Pericardium fibroblast (primary cell): ENCODE results near the gene MAGI3. TPM values are rescaled to one million over a fixed set of nuclear protein-coding genes. Genes with fewer than 3 reads are reported as not detected.

Source experiments
- total RNA-seq: library from RNA; depleted of rRNA; stranded (reverse); fragments of >200 nt; gene quantifications from 2 replicates; pipeline ENCODE4 v1.2.3, GENCODE V29; 2015

MAGI3 gene
- 5.8 and 7.1 TPM in 2 replicates for total RNA-seq

DNA sequence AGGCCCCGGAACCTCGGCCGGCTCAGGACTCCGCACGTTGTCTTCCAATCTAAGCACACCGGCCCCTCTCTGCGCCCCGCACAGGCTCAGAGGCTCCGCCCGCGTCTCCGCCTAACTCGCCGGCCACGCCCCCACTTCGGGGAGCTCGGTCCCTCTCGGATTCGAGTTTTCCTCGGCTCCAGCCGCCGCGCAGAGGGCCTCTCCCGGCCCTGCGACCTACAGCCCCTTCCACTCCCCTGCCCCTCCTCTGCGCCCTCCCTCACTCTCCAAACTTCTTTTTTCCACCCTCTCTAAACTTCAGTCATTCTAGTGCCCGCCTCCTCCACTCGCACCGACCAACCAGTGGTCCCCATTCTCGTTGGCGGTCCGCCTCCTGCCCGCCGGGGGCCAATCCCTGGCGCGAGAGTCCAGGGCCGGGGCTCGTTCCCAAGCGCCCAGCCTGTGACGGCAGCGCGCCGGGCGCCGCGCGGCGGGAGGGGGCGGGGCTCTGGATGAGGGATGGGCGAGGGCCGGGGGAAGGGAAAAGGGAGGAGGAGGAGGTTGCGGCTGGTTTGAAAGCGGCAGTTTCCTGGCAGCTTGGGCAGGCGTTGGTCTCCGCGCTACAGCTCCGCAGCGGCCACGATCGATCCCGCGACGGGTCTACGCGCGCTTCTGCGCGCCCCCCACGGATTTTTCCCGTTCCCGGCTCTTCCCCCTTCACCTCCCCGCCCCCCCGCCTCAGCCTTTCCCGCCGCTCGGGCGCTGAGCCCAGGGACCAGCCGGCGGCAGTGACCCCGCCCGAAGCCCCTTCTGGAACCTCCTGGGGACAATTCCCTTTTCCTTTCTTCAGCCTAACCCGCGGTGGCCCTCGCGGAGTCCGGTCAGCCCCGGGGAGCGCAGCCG, at the start of gene MAGI3:
Gene MAGI3 (plus strand): TSS at position 563 of the 882 bp plus-strand sequence. CDS start 519 bp downstream, outside the sequence.

